A673 (cell line): ENCODE results near the gene LONP2. TPM values are rescaled to one million over a fixed set of nuclear protein-coding genes. Genes with fewer than 3 reads are reported as not detected.
A peak's percentile ranks its signal among the peaks of the same experiment; 100 is the strongest.

Experiments
- BruUV-seq: library from RNA; stranded (reverse); fragments of 400-500 nt; replicated peaks from 2 replicates; lab custom pipeline; 2021; lab: Mats Ljungman, UMichigan
- CTCF ChIA-PET: fragments of 300-600 bp; sonication (Branson Sonifier 250); formaldehyde crosslinking; loops from one replicate; lab custom pipeline; 2022; ENCODE audit warnings: antibody characterized with exemption; lab: Charles Lee
- POLR2A ChIA-PET: fragments of 300-600 bp; sonication (Branson Sonifier 250); formaldehyde crosslinking; loops from one replicate; lab custom pipeline; 2022; ENCODE audit warnings: antibody characterized with exemption; ENCODE audit not compliant: low non-redundant PET; lab: Charles Lee
- DNase-seq: peaks from one replicate; pipeline ENCODE4 v3.0.0-alpha.2; 2015; ENCODE audit warnings: low spot score
- H3K27ac ChIP-seq: fragments of 200-600 bp; sonication (generic); 2 replicates; pipeline ENCODE4 v1.5.1; 2016; ENCODE audit warnings: mixed run types, low read depth, mild to moderate bottlenecking, mixed read lengths, antibody characterized with exemption, low read length; ENCODE audit not compliant: poor library complexity, severe bottlenecking
- H3K27me3 ChIP-seq: fragments of 200-600 bp; sonication (generic); replicated peaks from 2 replicates; pipeline ENCODE4 v1.6.1; 2017; ENCODE audit warnings: mixed run types, low read depth, mild to moderate bottlenecking, mixed read lengths, antibody characterized with exemption, low read length; ENCODE audit not compliant: insufficient read depth, poor library complexity
- H3K36me3 ChIP-seq: fragments of 200-600 bp; sonication (generic); 2 replicates; pipeline ENCODE4 v1.6.1; 2016; ENCODE audit warnings: mixed run types, mild to moderate bottlenecking, mixed read lengths, antibody characterized with exemption, low read length; ENCODE audit not compliant: insufficient read depth, poor library complexity, severe bottlenecking
- H3K4me1 ChIP-seq: fragments of 200-600 bp; sonication (generic); 2 replicates; pipeline ENCODE4 v1.6.1; 2017; ENCODE audit warnings: mixed run types, mild to moderate bottlenecking, mixed read lengths, antibody characterized with exemption, low read length; ENCODE audit not compliant: insufficient read depth, poor library complexity, severe bottlenecking
- H3K4me3 ChIP-seq: fragments of 200-600 bp; sonication (generic); 2 replicates; pipeline ENCODE4 v1.5.1; 2016; ENCODE audit warnings: low read depth, mixed run types, mild to moderate bottlenecking, mixed read lengths, low read length; ENCODE audit not compliant: poor library complexity, severe bottlenecking
- H3K9me3 ChIP-seq: fragments of 200-600 bp; sonication (generic); 2 replicates; pipeline ENCODE4 v1.6.1; 2016; ENCODE audit warnings: mixed run types, low read depth, mild to moderate bottlenecking, mixed read lengths, antibody characterized with exemption, low read length; ENCODE audit not compliant: poor library complexity, severe bottlenecking
- CTCF ChIP-seq: fragments of 300-800, 200-600 bp; sonication (generic); conservative IDR thresholded peaks from 2 replicates; pipeline ENCODE4 v1.5.1; 2017; ENCODE audit warnings: low read depth, mild to moderate bottlenecking, antibody characterized with exemption, low read length, moderate library complexity, mixed read lengths
- EZH2 ChIP-seq: fragments of 200-600 bp; sonication (generic); IDR thresholded peaks from 2 replicates; pipeline ENCODE4 v1.6.1; 2017; ENCODE audit warnings: borderline replicate concordance, low read depth, mild to moderate bottlenecking, mixed read lengths, antibody characterized with exemption, low read length; ENCODE audit not compliant: poor library complexity, severe bottlenecking
- intact Hi-C: fragments of 100-400 bp; cut with micrococcal nuclease; formaldehyde crosslinking; loops from one replicate; pipeline ENCODE4 v1.10.0; 2022; ENCODE audit not compliant: unreplicated experiment
- total RNA-seq: library from RNA; stranded (reverse); gene quantifications from 2 replicates; pipeline ENCODE4 v1.2.3, GENCODE V29; 2021

The LONP2 gene
- total RNA-seq, 1 experiment from 2014 or later, result 48.8 TPM

- Histone ChIP-seq H3K27ac (no peak overlapping the region), H3K4me1 (no peaks in the 10 kb centered on the region), H3K9me3 (no peaks in the 10 kb centered on the region), H3K4me3 (no peak overlapping the region), H3K27me3 (no peaks in the 10 kb centered on the region), H3K36me3 (peaks cover 28% of the 10 kb centered on the region)
- TSS peak; percentile 9 for BruUV-seq
- intact Hi-C loops, result no loop called here
- TF ChIP-seq EZH2, result no peak
- TF ChIP-seq CTCF, result no peak
- no peak for DNase-seq
- POLR2A ChIA-PET, result no interaction called here
- CTCF ChIA-PET, result interaction anchor here (1.2 to 2.8 kb wide), 2 partner anchors 268 kb away, joined by 3 to 17 read pairs; no protein-coding TSS in a partner anchor
Observed at GRCh38 chr16:48354877-48355855, 111.1 kb downstream of the LONP2 start.

- POLR2A ChIA-PET, result no interaction called here
- H3K4me1 ChIP-seq, result no peaks in the 10 kb centered on the region
- DNase-seq, result no peak
- no peaks in the 10 kb centered on the region for H3K9me3 ChIP-seq
- TF ChIP-seq CTCF (no peak), EZH2 (no peak)
- H3K27ac ChIP-seq, result no peak overlapping the region
- BruUV-seq, result no TSS peak
- peaks cover 12% of the 10 kb centered on the region for H3K36me3 ChIP-seq
- no peak overlapping the region for H3K4me3 ChIP-seq
- CTCF ChIA-PET, result no interaction called here
- intact Hi-C loops, result no loop called here
- H3K27me3 ChIP-seq, result no peaks in the 10 kb centered on the region
Observed at GRCh38 chr16:48356633-48357376, 112.7 kb downstream of the LONP2 start.

GRCh38 chr16:48358419-48358818, 114.3 kb downstream of the LONP2 start:
- no peak overlapping the region for H3K4me3 ChIP-seq
- BruUV-seq, result no TSS peak
- H3K27me3 ChIP-seq, result no peaks in the 10 kb centered on the region
- ChIA-PET CTCF (no interaction called here), POLR2A (no interaction called here)
- DNase-seq, result no peak
- intact Hi-C loops, result no loop called here
- no peaks in the 10 kb centered on the region for H3K4me1 ChIP-seq
- H3K36me3 ChIP-seq, result no peaks in the 10 kb centered on the region
- no peaks in the 10 kb centered on the region for H3K9me3 ChIP-seq
- TF ChIP-seq EZH2, result no peak
- TF ChIP-seq CTCF, result no peak
- H3K27ac ChIP-seq, result no peak overlapping the region
